Loucy (cell line): Measurements from ENCODE around the gene APOL2.

ENCODE experiments used
- H2AFZ ChIP-seq: fragments of 200-600 bp; sonication (generic); 2 replicates; pipeline ENCODE4 v1.6.0; 2016; ENCODE audit warnings: antibody characterized with exemption, mild to moderate bottlenecking, low read length, moderate library complexity
- H3F3A ChIP-seq: fragments of 200-600 bp; 2 replicates; pipeline ENCODE4 v1.6.0; 2016; ENCODE audit warnings: antibody characterized with exemption, low read depth, mild to moderate bottlenecking
- H3K27me3 ChIP-seq: fragments of 200-600 bp; sonication (generic); 2 replicates; pipeline ENCODE4 v1.6.1; 2014; ENCODE audit warnings: low read length, mild to moderate bottlenecking; ENCODE audit not compliant: insufficient read depth, poor library complexity, severe bottlenecking
- H3K36me3 ChIP-seq: fragments of 200-600 bp; sonication (generic); 2 replicates; pipeline ENCODE4 v1.6.1; 2016; ENCODE audit warnings: low read length; ENCODE audit not compliant: insufficient read depth
- H3K4me1 ChIP-seq: fragments of 200-600 bp; sonication (generic); 2 replicates; pipeline ENCODE4 v1.5.1; 2014; ENCODE audit warnings: low read length, mild to moderate bottlenecking; ENCODE audit not compliant: insufficient read depth, poor library complexity, severe bottlenecking
- H3K4me2 ChIP-seq: fragments of 200-600 bp; sonication (generic); 2 replicates; pipeline ENCODE4 v1.6.0; 2014; ENCODE audit warnings: antibody characterized with exemption, low read length, low read depth, mild to moderate bottlenecking; ENCODE audit not compliant: poor library complexity, severe bottlenecking
- H3K4me3 ChIP-seq: fragments of 200-600 bp; sonication (generic); 2 replicates; pipeline ENCODE4 v1.5.1; 2014; ENCODE audit warnings: low read length, mild to moderate bottlenecking, mixed read lengths; ENCODE audit not compliant: poor library complexity, severe bottlenecking
- H3K79me2 ChIP-seq: fragments of 200-600 bp; sonication (generic); 2 replicates; pipeline ENCODE4 v1.6.1; 2014; ENCODE audit warnings: low read length; ENCODE audit not compliant: insufficient read depth
- H3K9ac ChIP-seq: fragments of 200-600 bp; sonication (generic); 2 replicates; pipeline ENCODE4 v1.6.0; 2014; ENCODE audit warnings: mild to moderate bottlenecking, low read depth, low read length, moderate library complexity; ENCODE audit not compliant: poor library complexity, severe bottlenecking
- H3K9me2 ChIP-seq: fragments of 200-600 bp; sonication (generic); replicated peaks from 2 replicates; pipeline ENCODE4 v1.6.1; 2016; ENCODE audit warnings: low read depth, low read length, mixed read lengths
- H3K9me3 ChIP-seq: fragments of 200-600 bp; sonication (generic); 2 replicates; pipeline ENCODE4 v1.6.1; 2014; ENCODE audit warnings: mild to moderate bottlenecking, antibody characterized with exemption, low read length, low read depth; ENCODE audit not compliant: insufficient read depth
- H4K20me1 ChIP-seq: fragments of 200-600 bp; sonication (generic); 2 replicates; pipeline ENCODE4 v1.6.0; 2014; ENCODE audit warnings: antibody characterized with exemption, low read length, mild to moderate bottlenecking; ENCODE audit not compliant: insufficient read depth, poor library complexity, severe bottlenecking
- EZH2phosphoT487 ChIP-seq: fragments of 200-600 bp; IDR thresholded peaks from 2 replicates; pipeline ENCODE4 v1.6.1; 2018; ENCODE audit warnings: antibody characterized with exemption, mild to moderate bottlenecking, moderate library complexity, borderline replicate concordance
- TF ChIP-seq, protein P1 (sequence below): fragments of 200-600 bp; sonication (generic); conservative IDR thresholded peaks from 2 replicates; pipeline ENCODE4 v1.5.1; 2014; ENCODE audit warnings: mild to moderate bottlenecking, antibody characterized with exemption, low read length

The APOL2 gene

DNA sequence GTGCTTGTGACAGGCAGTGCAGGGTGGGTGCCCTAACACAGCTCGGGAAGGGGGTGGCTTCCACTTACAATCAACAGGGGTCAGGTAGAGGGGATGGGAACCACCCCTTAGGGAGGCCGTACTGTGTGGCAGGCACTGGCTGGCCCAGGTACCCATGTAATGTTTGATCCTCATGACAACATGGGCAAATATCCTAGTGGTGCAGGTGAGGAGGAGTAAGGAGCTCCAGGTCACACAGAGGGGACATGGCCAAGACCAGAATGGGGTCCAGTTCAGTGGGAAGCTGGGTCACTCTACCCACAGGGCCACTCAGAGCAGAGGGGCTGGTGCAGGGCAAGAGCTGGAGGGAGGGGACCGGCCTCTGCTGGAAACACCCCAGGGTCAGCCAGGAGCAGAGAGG is 40.8 kb downstream of the APOL2 start:
- no peak overlapping the region for H2AFZ ChIP-seq
- TF ChIP-seq, protein P1, sequence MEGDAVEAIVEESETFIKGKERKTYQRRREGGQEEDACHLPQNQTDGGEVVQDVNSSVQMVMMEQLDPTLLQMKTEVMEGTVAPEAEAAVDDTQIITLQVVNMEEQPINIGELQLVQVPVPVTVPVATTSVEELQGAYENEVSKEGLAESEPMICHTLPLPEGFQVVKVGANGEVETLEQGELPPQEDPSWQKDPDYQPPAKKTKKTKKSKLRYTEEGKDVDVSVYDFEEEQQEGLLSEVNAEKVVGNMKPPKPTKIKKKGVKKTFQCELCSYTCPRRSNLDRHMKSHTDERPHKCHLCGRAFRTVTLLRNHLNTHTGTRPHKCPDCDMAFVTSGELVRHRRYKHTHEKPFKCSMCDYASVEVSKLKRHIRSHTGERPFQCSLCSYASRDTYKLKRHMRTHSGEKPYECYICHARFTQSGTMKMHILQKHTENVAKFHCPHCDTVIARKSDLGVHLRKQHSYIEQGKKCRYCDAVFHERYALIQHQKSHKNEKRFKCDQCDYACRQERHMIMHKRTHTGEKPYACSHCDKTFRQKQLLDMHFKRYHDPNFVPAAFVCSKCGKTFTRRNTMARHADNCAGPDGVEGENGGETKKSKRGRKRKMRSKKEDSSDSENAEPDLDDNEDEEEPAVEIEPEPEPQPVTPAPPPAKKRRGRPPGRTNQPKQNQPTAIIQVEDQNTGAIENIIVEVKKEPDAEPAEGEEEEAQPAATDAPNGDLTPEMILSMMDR: no peak
- no peak for TF ChIP-seq EZH2phosphoT487
- peaks cover 20% of the 10 kb centered on the region for H3K4me1 ChIP-seq
- no peak overlapping the region for H3K4me3 ChIP-seq
- H3K27me3 ChIP-seq: no peaks in the 10 kb centered on the region
- no peaks in the 10 kb centered on the region for H4K20me1 ChIP-seq
- no peaks in the 10 kb centered on the region for H3K79me2 ChIP-seq
- H3K9ac ChIP-seq: no peak overlapping the region
- H3F3A ChIP-seq: 0 out of 2 replicates have a peak, but pooled peaks cover 4% of the 10 kb centered on the region
- no peaks in the 10 kb centered on the region for H3K9me2 ChIP-seq
- H3K36me3 ChIP-seq: no peaks in the 10 kb centered on the region
- no peaks in the 10 kb centered on the region for H3K9me3 ChIP-seq
- H3K4me2 ChIP-seq: no peak overlapping the region

- Histone ChIP-seq H3K36me3 (no peaks in the 10 kb centered on the region), H3K27me3 (no peaks in the 10 kb centered on the region), H2AFZ (peak overlapping the region; percentile 38; the same call in 1 of the 2 replicates), H3K9me2 (no peaks in the 10 kb centered on the region), H3K4me3 (peak overlapping the region; percentile 25), H3K79me2 (no peaks in the 10 kb centered on the region), H3K9ac (peak overlapping the region; percentile 48), H3F3A (0 out of 2 replicates have a peak, but pooled peaks cover 4% of the 10 kb centered on the region), H4K20me1 (no peaks in the 10 kb centered on the region), H3K4me2 (peak overlapping the region; percentile 67), H3K4me1 (peaks cover 20% of the 10 kb centered on the region), H3K9me3 (no peaks in the 10 kb centered on the region)
- TF ChIP-seq EZH2phosphoT487: no peak
- TF ChIP-seq, protein P1: no peak
Observed at GRCh38 chr22:36197514-36198146, 41.7 kb downstream of the APOL2 start.

DNA sequence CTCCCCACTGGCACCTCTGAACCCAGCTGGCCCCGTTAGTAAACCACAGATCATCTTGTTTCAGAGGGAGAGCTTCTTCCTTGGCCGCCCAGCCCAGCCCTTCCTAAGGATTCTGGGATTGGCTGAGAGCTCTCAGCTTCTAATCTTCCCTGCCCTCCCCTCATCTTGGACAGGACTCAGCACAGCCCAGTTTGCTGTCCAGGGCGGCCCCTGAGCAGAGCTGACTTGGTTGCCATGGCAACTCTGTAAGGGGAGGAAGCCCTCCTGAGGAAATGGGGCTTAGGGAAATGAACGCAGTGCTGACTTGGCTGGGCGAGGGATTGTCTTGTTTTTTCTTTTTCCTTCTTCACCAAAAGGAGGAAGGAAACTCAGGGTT is 42.3 kb downstream of the APOL2 start:
- peaks cover 20% of the 10 kb centered on the region for H3K4me1 ChIP-seq
- no peaks in the 10 kb centered on the region for H3K9me3 ChIP-seq
- H3K4me3 ChIP-seq: peak overlapping the region; percentile 25
- H3K79me2 ChIP-seq: no peaks in the 10 kb centered on the region
- peak overlapping the region; percentile 67 for H3K4me2 ChIP-seq
- no peaks in the 10 kb centered on the region for H3K36me3 ChIP-seq
- H3K9ac ChIP-seq: peak overlapping the region; percentile 48
- H2AFZ ChIP-seq: peak overlapping the region; percentile 38; the same call in 1 of the 2 replicates
- TF ChIP-seq, protein P1: no peak
- no peak for TF ChIP-seq EZH2phosphoT487
- no peaks in the 10 kb centered on the region for H4K20me1 ChIP-seq
- H3F3A ChIP-seq: 0 out of 2 replicates have a peak, but pooled peaks cover 4% of the 10 kb centered on the region
- H3K9me2 ChIP-seq: no peaks in the 10 kb centered on the region
- H3K27me3 ChIP-seq: no peaks in the 10 kb centered on the region
